ENCODE data around the gene GAP43. TPM values are rescaled to one million over a fixed set of nuclear protein-coding genes. Genes with fewer than 3 reads are reported as not detected.

Gene GAP43
- total and polyA plus RNA-seq, 2 of the 13 experiments (the other 11 are each of a cell fraction or from before 2014, with no cell fraction given) = not detected

DNA sequence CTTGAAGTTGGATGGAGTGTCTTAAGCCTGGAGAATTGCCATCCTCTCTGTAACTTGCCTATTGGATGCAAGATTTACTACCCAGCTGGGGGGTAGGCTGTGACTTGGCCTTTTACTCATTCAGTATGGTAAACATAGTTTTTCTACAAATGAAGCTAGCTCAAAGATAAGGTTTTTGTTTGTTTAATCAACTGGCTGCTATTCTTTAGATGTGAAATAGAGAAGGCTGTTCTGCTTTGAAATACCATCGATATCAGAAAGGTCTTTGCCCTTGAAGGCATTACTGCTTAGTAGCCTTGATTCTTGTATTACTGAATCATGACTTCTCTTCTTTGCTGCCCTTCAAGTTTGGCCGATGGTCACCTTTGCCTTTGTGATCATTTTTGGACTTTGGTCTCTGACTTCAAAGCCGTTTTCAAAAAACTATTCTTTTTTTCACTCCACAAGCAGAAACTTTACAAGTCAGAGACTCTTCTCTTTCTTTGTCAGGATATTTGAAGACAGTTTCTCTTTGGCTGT lies 83.1 kb downstream of the GAP43 start:
- in situ Hi-C loops (cut with HindIII; ENCODE audit: extremely low pct_ligation_motif_present, low pct_unique_long_range_greater_than_20kb) = no loop called here
- peak; percentile 77 for FAIRE-seq
- 0 out of 2 replicates have a peak overlapping the region, but pooled peaks have one; percentile 10 for H3K9ac ChIP-seq (ENCODE audit: insufficient read depth, low read depth, low read length)
- H2AFZ ChIP-seq (ENCODE audit: low read length) = no peak overlapping the region
- ChIA-PET POLR2A (no interaction called here), CTCF (ENCODE audit: low intra/inter-chr PET ratio, low total read pairs) (no interaction called here)
- peaks cover 11% of the 10 kb centered on the region for H3K9me3 ChIP-seq (ENCODE audit: low read length)
- 1% methylated on average over 3 of the region's 3 CpGs for WGBS (ENCODE audit: low lambda C conversion rate)
- ATAC-seq = peak; percentile 94
- no peaks in the 10 kb centered on the region for H3K36me3 ChIP-seq (replicated peaks in 1 of 2; ENCODE audit: control insufficient read depth in 1 of 2, insufficient read depth in 2 of 2, low read length in 2 of 2)
- intact Hi-C loops (cut with micrococcal nuclease; ENCODE audit: unreplicated experiment) = loop anchor here (5.0 kb wide), 1 partner anchor 76 kb away; no protein-coding TSS in a partner anchor
- DNase-seq (ENCODE audit: low spot score) = peak; percentile 83
- H3K4me1 ChIP-seq (ENCODE audit: insufficient read depth, low read length) = peaks cover 34% of the 10 kb centered on the region
- H3K27me3 ChIP-seq (ENCODE audit: control insufficient read depth in 1 of 2, insufficient read depth in 2 of 2, low read length in 2 of 2) = no peaks in the 10 kb centered on the region; a peak in 1 of 5 replicates
- no peaks in the 10 kb centered on the region for H4K20me1 ChIP-seq (ENCODE audit: insufficient read depth, low read length)
- H3K79me2 ChIP-seq (ENCODE audit: insufficient read depth, low read length) = no peaks in the 10 kb centered on the region
- BruUV-seq (replicated peaks) = no TSS peak
- peak overlapping the region; percentile 63 for H3K27ac ChIP-seq (ENCODE audit: extremely low read length, insufficient read depth, low read length)
- H3K4me2 ChIP-seq (ENCODE audit: low read depth, low read length) = peak overlapping the region; percentile 43
- peak overlapping the region in 1 of 3 experiments; percentile 1; a peak in 1 of 6 replicates for H3K4me3 ChIP-seq (replicated peaks in 1 of 3; ENCODE audit: insufficient read depth in 1 of 3, low read depth in 2 of 3, low read length in 3 of 3)
- TF ChIP-seq, protein P1, sequence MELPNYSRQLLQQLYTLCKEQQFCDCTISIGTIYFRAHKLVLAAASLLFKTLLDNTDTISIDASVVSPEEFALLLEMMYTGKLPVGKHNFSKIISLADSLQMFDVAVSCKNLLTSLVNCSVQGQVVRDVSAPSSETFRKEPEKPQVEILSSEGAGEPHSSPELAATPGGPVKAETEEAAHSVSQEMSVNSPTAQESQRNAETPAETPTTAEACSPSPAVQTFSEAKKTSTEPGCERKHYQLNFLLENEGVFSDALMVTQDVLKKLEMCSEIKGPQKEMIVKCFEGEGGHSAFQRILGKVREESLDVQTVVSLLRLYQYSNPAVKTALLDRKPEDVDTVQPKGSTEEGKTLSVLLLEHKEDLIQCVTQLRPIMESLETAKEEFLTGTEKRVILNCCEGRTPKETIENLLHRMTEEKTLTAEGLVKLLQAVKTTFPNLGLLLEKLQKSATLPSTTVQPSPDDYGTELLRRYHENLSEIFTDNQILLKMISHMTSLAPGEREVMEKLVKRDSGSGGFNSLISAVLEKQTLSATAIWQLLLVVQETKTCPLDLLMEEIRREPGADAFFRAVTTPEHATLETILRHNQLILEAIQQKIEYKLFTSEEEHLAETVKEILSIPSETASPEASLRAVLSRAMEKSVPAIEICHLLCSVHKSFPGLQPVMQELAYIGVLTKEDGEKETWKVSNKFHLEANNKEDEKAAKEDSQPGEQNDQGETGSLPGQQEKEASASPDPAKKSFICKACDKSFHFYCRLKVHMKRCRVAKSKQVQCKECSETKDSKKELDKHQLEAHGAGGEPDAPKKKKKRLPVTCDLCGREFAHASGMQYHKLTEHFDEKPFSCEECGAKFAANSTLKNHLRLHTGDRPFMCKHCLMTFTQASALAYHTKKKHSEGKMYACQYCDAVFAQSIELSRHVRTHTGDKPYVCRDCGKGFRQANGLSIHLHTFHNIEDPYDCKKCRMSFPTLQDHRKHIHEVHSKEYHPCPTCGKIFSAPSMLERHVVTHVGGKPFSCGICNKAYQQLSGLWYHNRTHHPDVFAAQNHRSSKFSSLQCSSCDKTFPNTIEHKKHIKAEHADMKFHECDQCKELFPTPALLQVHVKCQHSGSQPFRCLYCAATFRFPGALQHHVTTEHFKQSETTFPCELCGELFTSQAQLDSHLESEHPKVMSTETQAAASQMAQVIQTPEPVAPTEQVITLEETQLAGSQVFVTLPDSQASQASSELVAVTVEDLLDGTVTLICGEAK (IDR thresholded peaks at IDR 0.05) = peak; percentile 40
- TF ChIP-seq, protein P1 (CRISPR knock-in tag; IDR thresholded peaks at IDR 0.05) = no peak
- peak; percentile 72 for TF ChIP-seq PPARG (CRISPR knock-in tag; conservative IDR thresholded peaks at IDR 0.05)
- TF ChIP-seq, protein P2, sequence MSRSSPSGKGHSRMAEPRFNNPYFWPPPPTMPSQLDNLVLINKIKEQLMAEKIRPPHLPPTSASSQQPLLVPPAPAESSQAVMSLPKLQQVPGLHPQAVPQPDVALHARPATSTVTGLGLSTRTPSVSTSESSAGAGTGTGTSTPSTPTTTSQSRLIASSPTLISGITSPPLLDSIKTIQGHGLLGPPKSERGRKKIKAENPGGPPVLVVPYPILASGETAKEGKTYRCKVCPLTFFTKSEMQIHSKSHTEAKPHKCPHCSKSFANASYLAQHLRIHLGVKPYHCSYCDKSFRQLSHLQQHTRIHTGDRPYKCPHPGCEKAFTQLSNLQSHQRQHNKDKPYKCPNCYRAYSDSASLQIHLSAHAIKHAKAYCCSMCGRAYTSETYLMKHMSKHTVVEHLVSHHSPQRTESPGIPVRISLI (CRISPR knock-in tag; IDR thresholded peaks at IDR 0.05; ENCODE audit: borderline replicate concordance) = peak; percentile 83
- no peak for TF ChIP-seq ZNF33A (CRISPR knock-in tag; IDR thresholded peaks at IDR 0.05; ENCODE audit: borderline replicate concordance)
- TF ChIP-seq PATZ1 (CRISPR knock-in tag; IDR thresholded peaks at IDR 0.05) = 0 out of 2 replicates have a peak, but pooled peaks have one; percentile 20
- peak; percentile 86 for TF ChIP-seq ASH2L (IDR thresholded peaks at IDR 0.05; ENCODE audit: insufficient read length, low read depth, low read length)
- peak; percentile 60; the same call in 1 of the 2 replicates for TF ChIP-seq RCOR2 (CRISPR knock-in tag; IDR thresholded peaks at IDR 0.05)
- TF ChIP-seq, protein P3, sequence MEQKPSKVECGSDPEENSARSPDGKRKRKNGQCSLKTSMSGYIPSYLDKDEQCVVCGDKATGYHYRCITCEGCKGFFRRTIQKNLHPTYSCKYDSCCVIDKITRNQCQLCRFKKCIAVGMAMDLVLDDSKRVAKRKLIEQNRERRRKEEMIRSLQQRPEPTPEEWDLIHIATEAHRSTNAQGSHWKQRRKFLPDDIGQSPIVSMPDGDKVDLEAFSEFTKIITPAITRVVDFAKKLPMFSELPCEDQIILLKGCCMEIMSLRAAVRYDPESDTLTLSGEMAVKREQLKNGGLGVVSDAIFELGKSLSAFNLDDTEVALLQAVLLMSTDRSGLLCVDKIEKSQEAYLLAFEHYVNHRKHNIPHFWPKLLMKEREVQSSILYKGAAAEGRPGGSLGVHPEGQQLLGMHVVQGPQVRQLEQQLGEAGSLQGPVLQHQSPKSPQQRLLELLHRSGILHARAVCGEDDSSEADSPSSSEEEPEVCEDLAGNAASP (CRISPR knock-in tag; IDR thresholded peaks at IDR 0.05; ENCODE audit: borderline replicate concordance) = 0 out of 2 replicates have a peak, but pooled peaks have one; percentile 16
- TF ChIP-seq SKI (IDR thresholded peaks at IDR 0.05; ENCODE audit: partially characterized antibody) = peak; percentile 16
